GM21528 (cell line): ENCODE results near the gene KCNK16.
"Not testable (repeated sequence)": the region's sequence is repeated elsewhere in the genome, so short reads cannot be mapped to it uniquely, and the experiment has no call there.

Source experiments
- ATAC-seq: cut with Tn5 transposase; IDR thresholded peaks from one replicate; pipeline ENCODE4 v1.9.1; 2021; ENCODE audit warnings: mild to moderate bottlenecking, moderate library complexity; ENCODE audit not compliant: unreplicated experiment, low FRiP score

KCNK16 gene

DNA sequence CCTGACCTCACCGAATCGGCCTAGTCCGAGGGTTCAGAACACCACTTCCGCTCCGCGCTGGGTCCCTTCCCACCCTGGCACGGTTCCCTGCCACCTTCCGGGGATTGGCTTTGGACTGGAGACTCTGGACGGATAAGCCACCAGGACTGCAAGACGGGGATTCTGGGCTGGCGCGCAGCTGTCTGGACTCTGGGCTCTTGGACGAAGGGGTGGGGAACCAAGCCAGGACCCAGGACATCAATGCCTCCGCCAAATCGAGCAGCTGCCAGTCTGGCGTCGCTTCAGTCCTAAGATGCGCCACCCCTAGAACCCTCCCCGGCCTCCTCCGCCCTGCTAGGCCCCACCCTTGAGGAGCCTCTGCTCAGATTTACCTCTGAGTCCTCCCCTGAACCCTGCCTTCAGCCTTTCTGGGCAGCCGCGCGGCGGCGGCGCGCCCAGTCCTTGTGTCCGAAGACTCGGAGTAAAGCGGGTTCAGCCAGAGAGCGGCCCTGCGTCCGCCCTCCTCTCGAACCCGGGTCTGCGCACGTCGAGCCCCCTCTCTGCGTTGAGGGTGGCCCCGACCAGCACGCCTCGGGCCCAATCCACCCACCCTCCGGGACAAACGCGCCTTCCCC is 9.5 kb downstream of the KCNK16 start:
- no peak for ATAC-seq

DNA sequence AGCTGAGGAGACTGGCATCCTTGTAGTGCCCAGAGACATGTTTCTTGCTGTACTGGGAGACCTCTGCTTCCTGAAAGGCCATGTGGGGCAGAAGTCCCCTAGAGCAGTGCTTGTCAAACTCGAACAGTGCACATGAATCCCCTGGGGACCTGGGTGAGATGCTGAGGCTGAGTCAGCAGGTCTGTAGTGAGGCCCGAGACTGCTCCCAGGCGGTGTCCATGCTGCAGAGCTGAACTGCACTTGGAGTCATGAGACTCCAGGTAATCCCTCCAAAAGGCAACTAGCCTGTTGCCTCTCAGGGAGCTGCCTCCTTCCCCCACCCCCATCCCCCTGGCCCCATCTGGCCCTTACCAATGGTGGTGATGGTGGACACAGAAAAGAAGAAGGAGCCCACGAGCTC is 12.0 kb downstream of the KCNK16 start:
- no peak for ATAC-seq

DNA sequence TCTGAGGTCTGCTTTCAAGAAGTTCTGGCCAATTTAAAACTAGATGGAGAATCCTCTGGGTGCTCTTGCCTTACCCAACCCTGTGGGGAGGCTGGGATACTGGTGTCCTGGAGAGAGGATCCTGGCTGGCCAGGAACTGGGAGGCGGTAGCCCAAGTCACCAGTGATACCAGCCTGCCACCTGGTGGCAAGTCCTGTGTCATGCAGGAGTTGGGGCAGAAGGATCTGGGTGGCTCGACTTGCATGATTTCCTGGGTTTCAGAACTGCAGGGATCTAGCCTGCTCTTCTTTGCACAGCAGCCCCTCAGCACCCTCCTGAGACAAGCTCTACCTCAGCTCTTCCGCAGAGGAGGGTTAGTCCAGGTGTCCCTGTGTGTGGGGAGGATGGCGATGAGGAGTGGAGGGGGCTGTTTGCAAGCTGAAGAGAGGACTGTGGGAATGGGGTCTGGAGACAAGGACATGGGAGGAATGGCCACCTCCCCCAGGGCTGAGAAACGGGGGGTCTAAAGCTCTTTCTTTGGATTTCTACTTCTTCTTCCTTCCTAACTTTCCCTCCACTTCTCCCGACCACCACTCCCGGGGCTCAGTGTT is 12.5 kb downstream of the KCNK16 start:
- no peak for ATAC-seq

GRCh38 chr6:39307462-39307861 is 15.0 kb downstream of the KCNK16 start:
- ATAC-seq, result no peak

- no peak for ATAC-seq
Measured at GRCh38 chr6:39304951-39305350, 17.6 kb downstream of the KCNK16 start.

DNA sequence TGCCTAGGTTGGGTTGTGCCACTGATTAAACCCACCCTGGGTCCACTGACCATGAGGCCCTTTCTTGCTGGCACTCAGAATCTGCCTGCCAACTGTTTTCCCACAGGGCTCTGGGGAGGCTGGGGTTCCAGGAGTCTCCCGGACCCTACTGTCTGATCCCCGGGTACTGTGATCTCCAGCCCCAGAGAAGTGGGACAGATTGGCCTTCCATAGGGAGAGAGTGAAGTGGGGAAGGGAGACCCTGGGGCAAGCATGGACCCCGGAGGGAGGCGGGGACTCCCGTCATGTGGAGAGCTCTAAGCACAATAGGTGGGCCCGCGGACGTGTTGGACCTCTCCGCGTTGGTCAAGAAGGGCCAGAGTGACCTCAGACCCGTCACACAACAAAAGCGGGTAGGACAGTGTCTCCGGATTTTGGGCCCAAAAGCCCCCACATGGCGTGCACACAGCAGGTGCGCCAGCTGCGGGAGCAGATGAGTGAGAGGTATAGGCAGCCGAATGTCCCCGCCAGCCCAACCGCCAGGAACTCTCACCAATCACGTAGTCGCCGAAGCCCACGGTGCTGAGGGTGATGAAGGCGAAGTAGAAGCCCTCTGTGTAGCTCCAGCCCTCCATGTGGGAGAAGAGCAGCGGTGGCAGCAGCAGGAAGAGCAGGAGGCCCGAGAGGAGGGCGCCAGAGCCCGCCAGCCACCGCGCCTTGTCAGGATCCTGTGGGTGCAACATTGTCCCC is 18.9 kb downstream of the KCNK16 start:
- ATAC-seq, result peak; percentile 19

DNA sequence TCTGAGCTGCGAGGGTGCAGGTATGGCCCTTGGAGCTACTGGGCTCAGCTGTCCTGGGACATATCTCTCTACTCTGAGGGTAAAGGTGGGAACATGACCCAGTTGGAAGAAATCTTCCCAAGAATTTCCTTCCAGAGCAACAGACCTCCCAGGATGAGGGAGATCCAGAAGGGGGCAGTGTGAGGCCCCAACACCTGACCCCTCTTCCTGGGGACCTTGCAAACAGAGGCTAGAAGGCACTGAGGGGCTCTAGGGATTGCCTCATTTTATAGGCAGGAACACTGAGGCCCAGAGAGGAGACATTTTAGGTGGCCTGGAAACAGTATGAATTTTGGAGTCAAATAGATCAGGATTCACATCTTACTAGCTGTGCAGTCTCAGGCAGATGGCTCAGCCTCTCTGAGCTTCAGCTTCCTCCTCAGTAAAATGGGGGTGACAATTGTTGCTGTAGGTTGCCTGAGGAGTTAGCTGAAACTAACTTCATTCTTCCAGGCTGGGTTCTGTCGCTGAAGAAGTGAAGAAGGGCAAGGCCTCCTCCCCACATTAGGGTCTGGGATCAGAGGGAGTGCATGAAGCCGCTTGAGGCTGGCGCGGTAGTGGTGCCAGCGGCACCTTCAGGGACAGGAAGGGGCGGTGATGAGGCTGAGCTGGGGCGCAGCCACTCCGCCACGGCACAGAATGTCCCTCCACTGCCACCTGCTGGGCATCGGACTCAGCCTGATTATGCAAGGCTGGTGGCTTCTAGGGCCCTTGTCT is 19.7 kb downstream of the KCNK16 start:
- ATAC-seq, result peak; percentile 92

DNA sequence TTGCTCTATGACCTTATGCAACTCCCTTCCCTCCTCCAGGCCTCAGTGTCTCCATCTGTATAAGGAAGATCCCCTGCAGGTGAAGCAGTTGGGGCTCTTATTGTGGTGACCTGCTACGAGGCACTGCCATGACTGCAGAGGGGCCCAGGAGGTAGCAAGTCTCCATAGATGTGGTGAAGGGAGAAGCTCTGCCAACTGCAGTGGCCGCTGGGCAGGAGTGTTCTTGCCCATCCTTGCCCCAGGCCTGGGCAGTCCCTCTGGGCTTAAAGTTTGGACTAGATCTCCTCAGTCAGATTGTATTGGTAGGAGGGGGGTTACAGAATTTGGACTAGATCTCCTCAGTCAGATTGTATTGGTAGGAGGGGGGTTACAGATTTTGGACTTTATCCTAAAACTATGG is 20.5 kb downstream of the KCNK16 start:
- ATAC-seq, result no peak

DNA sequence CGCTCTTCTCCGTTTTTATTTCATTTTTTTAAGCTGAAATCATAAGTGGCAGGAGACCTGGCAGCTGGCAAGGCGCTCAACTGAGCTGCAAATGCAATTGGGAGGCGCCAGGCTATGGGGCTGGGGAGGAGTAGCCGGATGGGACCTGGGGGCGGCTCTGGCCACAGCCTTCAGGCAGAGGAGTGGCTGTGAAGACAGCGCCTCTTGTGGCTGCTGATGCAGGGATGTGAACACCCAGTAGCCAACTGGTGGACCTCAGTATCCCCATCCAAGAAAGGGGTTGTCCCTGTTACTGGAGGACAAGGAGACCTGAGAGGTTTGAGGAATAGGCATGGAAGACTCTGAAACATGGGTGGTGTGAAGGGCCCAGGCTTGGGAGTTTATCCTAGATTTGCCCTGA is 20.9 kb downstream of the KCNK16 start:
- no peak for ATAC-seq

DNA sequence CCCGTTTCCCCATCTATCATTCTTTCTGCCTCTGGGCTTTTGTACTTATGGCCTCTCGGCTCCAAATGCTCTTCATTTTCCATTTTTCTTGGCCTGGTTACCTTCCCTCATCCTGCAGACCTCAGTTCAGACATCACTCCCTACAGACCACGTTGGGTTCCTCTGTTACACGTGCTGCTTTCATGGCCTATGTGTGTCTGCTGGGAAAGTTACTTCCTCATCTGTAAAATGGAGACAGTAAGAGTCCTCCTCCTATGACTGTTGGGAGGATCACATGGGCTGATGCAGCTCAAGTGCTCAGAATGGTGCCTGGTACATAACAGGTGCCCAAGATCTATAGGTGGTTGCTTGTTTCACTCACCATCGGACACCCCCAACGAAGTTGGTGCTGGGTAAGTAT is 21.8 kb downstream of the KCNK16 start:
- ATAC-seq, result no peak

DNA sequence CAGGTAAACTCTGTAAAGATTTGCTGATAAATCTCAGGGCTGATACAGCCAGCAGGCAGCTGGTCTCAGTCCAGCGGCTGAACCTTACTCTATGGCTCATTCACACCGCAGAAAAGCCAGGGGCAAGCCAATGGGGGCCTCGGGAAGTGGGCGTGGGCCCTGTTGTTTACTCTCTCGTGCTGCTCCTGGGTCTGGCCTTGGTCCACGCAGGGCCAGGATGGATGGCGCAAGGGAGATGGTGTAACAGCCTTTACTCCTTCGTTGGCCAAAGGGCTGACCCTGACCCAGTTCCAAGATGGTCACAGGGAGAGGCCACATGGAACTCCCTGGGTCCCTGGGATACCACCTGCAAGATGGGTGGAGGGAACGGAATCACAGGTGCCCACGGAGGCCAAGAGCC is 24.4 kb downstream of the KCNK16 start:
- ATAC-seq, result no peak

DNA sequence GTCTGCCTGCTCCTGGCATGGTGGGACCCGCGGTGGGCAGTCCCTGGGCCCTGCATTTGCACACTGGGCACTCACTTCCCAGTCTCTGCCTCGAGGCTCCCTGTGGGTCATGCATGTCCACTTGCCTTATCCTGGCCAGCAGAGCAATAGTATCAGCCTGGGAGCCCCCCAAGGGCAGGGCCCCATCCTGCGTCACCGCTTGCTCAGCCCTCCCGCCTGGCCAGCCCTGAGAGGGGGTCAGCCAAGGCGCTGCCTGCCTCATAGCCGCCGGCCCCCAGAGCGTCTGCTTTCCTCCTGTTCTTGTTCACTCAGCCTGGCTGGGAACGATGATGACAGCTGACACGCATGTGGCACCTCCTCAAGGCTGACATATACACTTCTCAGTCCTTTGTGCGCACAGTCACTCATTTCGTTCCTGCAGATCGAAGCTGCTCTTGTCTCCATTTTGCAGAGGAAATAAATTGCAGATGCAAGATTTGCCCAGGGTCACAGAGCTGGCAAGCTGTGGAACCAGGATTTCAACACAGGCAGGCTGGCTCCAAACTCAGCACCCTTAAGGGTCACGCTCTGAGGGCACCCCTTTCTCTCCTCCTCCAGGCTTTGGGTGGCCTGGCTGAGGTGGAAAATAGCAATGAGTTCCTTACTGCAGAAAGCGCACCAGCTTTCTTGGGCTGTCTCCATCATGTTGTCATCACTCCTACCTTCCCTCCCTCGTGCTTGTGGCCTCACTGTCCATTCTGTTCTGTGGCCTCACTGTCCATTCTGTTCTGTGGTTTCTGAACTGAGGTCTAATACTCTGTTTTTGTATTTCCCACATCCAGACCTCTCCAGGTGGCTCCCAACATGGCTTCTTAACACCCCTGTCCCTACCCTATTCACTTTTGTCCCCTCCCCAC is 25.5 kb downstream of the KCNK16 start:
- no peak for ATAC-seq

- no peak for ATAC-seq
Measured at GRCh38 chr6:39295611-39296011, 26.9 kb downstream of the KCNK16 start.

DNA sequence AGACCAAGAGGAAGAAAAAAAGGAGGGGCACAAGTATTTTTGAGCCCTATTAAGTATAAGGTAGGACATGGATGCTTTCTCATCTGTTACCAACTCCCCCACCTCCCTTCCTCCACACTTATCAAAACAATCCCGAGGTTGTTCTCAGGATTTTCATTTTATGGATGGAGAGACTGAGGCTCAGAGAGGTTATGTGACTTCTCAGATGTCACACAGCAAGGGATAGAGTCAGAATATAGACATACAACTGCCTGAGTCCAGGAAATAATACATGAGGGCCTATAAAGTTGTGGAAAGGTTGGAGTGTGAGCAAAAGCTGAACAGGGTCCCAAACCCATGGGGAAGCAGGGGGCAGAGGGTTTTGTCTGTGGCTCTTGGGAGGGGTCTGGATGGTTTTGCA is 27.6 kb downstream of the KCNK16 start:
- no peak for ATAC-seq

GRCh38 chr6:39294133-39294532 is 28.4 kb downstream of the KCNK16 start:
- no peak for ATAC-seq

DNA sequence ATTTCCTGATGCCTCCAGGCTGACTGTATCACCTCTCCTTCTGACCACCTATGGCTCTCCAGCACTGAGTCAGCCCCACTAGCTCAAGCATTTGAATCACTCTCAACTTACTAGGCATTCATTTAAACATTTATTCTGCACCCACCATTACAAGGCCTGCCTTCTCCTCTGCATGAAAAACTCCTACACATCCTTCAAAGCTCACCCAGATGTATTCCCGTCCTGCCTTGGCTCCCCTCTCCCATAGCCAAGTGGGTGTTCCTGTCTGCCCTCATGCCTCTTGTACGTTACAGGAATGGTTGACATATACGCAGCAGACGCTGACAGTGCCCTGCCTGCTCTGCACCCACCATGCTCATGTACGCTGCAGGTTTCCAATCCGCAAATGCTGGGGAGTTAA is 29.9 kb downstream of the KCNK16 start:
- ATAC-seq, result no peak

- no peak for ATAC-seq
Measured at GRCh38 chr6:39289490-39289889, 33.0 kb downstream of the KCNK16 start.

- ATAC-seq, result no peak
Measured at GRCh38 chr6:39287601-39288000, 34.9 kb downstream of the KCNK16 start.

DNA sequence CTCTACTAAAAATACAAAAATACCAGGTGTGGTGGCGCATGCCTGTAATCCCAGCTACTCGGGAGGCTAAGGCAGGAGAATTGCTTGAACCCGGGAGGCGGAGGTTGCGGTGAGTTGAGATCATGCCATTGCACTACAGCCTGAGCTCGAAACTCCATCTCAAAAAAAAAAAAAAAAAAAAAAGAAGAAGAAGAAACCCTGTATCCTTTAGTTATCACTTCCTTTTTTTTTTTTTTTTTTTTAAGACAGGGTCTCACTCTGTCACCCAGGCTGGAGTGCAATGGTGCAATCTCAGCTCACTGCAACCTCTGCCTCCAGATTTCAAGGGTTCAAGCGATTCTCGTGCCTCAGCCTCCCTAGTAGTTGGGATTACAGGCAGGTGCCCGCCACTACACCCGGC is 35.9 kb downstream of the KCNK16 start:
- ATAC-seq, result not testable (repeated sequence)

DNA sequence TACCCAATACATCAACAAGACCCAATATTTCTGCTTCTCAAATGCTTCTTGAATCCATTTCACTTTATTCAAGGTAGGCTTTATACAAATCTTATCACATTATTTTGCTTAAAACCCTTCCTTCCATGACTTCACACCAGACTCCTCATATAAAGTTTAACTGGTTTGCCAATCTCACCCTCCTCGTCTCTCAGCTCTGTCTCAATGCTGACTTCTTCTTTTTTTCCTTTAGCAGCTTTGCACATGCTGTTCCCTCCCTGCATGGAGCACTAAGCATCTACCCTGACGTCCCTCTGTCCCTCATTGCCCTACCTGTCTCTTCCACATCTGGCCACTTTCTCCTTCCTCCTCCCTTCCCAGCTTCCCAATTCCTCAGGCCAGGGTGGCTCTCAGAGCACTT is 39.7 kb downstream of the KCNK16 start:
- ATAC-seq, result no peak
